Measurements from ENCODE around the gene AXIN1. TPM values are rescaled to one million over a fixed set of nuclear protein-coding genes. Genes with fewer than 3 reads are reported as not detected.

The AXIN1 gene
- total and polyA plus RNA-seq, 2 donors (not counting 3 experiments of a cell fraction or from before 2014, with no cell fraction given), result 8.3 to 21.9 TPM

GRCh38 chr16:240559-240958, 112.0 kb downstream of the AXIN1 start:
- no peak for DNase-seq (ENCODE audit: low read depth, low spot score)
- Histone ChIP-seq H3K4me1 (ENCODE audit: control insufficient read depth, extremely low read depth, insufficient read depth, low read length) (peaks cover 6% of the 10 kb centered on the region), H3K27me3 (ENCODE audit: control insufficient read depth in 2 of 2, insufficient read depth in 2 of 2, low read length in 2 of 2) (no peaks in the 10 kb centered on the region), H3K4me2 (ENCODE audit: insufficient read depth, low read length) (no peak overlapping the region), H3K79me2 (ENCODE audit: control insufficient read depth, insufficient read depth, low read length) (no peaks in the 10 kb centered on the region), H3K4me3 (replicated peaks in 1 of 3; ENCODE audit: insufficient read depth in 1 of 3, low read depth in 1 of 3, low read length in 3 of 3) (no peak overlapping the region), H2AFZ (ENCODE audit: low read depth, low read length) (no peak overlapping the region), H3K9me1 (replicated peaks; ENCODE audit: control insufficient read depth, extremely low read depth, insufficient read depth, low read length) (no peaks in the 10 kb centered on the region), H3K36me3 (ENCODE audit: control insufficient read depth in 2 of 2, extremely low read depth in 1 of 2, insufficient read depth in 2 of 2, low read length in 2 of 2) (peaks cover 0 to 2% of the 10 kb centered on the region in 2 experiments), H3K9me3 (replicated peaks; ENCODE audit: control insufficient read depth, insufficient read depth, low read length) (no peaks in the 10 kb centered on the region), H3K27ac (ENCODE audit: insufficient read depth, low read depth, low read length) (no peak overlapping the region), H3K9ac (replicated peaks; ENCODE audit: extremely low read depth, insufficient read depth, low read length) (no peak overlapping the region), H4K20me1 (replicated peaks; ENCODE audit: control insufficient read depth, extremely low read depth, insufficient read depth, low read length) (no peaks in the 10 kb centered on the region)
- BruUV-seq (replicated peaks), result no TSS peak
- ChIA-PET POLR2A (no interaction called here), CTCF (interaction anchor here (1.2 kb wide), 1 partner anchor 11 kb away, joined by 3 read pairs; the partner anchor contains the start of gene LUC7L)
- intact Hi-C loops (cut with micrococcal nuclease), result no loop called here
- dilution Hi-C loops (cut with MboI; ENCODE audit: extremely low pct_ligation_motif_present, low sequenced_read_pairs), result no loop called here
- TF ChIP-seq FOS (IDR thresholded peaks at IDR 0.05; ENCODE audit: borderline replicate concordance, insufficient read depth, low read length) (no peak), JUN (IDR thresholded peaks at IDR 0.05; ENCODE audit: borderline replicate concordance, insufficient read depth, insufficient read length, low read depth) (no peak), EZH2 (IDR thresholded peaks at IDR 0.05; ENCODE audit: borderline replicate concordance, low read depth, low read length, severe bottlenecking) (no peak), GATA2 (IDR thresholded peaks at IDR 0.05; ENCODE audit: insufficient read depth, insufficient read length, low read depth, low read length) (no peak), POLR2AphosphoS5 (IDR thresholded peaks at IDR 0.05; ENCODE audit: insufficient read depth, low read depth, low read length) (no peak), MAX (IDR thresholded peaks at IDR 0.05; ENCODE audit: insufficient read depth, insufficient read length) (no peak), MYC (IDR thresholded peaks at IDR 0.05; ENCODE audit: low read depth, low read length) (no peak), CTCF (IDR thresholded peaks at IDR 0.05; ENCODE audit: extremely low read depth in 1 of 2, insufficient read depth in 1 of 2, low read depth in 1 of 2, low read length in 2 of 2) (no peak), POLR2A (IDR thresholded peaks at IDR 0.05; ENCODE audit: low read depth, low read length) (no peak)
- FAIRE-seq, result no peak

Data from endothelial cell of umbilical vein (primary cell).